WI38 (cell line): ENCODE data around the gene AKR1C1.
"Not testable (repeated sequence)": the region's sequence is repeated elsewhere in the genome, so short reads cannot be mapped to it uniquely, and the experiment has no call there.

Source experiments
- H3K4me3 ChIP-seq: 2 replicates; pipeline ENCODE4 v1.5.1; 2011; ENCODE audit warnings: low read depth, mild to moderate bottlenecking, control low read depth, low read length
- CTCF ChIP-seq: IDR thresholded peaks from 2 replicates; pipeline ENCODE4 v1.5.1; 2012; ENCODE audit warnings: low read depth, mild to moderate bottlenecking, control low read depth, low read length

Gene AKR1C1

GRCh38 chr10:5002013-5002727 lies 39.0 kb downstream of the AKR1C1 start:
- no peak for TF ChIP-seq CTCF
- H3K4me3 ChIP-seq, result no peak overlapping the region

GRCh38 chr10:5003127-5004029 lies 40.2 kb downstream of the AKR1C1 start, which contains the start of gene AKR1C2:
AKR1C2 (minus strand) TSS chr10:5003857; CDS start chr10:5003835, 22 bp downstream.
- H3K4me3 ChIP-seq, result not testable (repeated sequence)

GRCh38 chr10:5004030-5004385 lies 40.8 kb downstream of the AKR1C1 start:
- not testable (repeated sequence) for H3K4me3 ChIP-seq

- not testable (repeated sequence) for H3K4me3 ChIP-seq
Measured at GRCh38 chr10:5004501-5004900, 41.3 kb downstream of the AKR1C1 start.

GRCh38 chr10:5008857-5009548 lies 45.8 kb downstream of the AKR1C1 start:
- H3K4me3 ChIP-seq, result not testable (repeated sequence)

GRCh38 chr10:5010043-5010442 lies 46.8 kb downstream of the AKR1C1 start:
- not testable (repeated sequence) for H3K4me3 ChIP-seq

- H3K4me3 ChIP-seq, result not testable (repeated sequence)
Measured at GRCh38 chr10:5011392-5011791, 48.2 kb downstream of the AKR1C1 start.

- TF ChIP-seq CTCF, result no peak
- no peak overlapping the region for H3K4me3 ChIP-seq
Measured at GRCh38 chr10:5012595-5012994, 49.4 kb downstream of the AKR1C1 start.

GRCh38 chr10:5013385-5013784 lies 50.2 kb downstream of the AKR1C1 start:
- TF ChIP-seq CTCF, result no peak

GRCh38 chr10:5014200-5014910 lies 51.1 kb downstream of the AKR1C1 start:
- not testable (repeated sequence) for H3K4me3 ChIP-seq

More at GRCh38 chr10:5013385-5013784, 50.2 kb downstream of the AKR1C1 start:
- H3K4me3 ChIP-seq, result no peak overlapping the region

GRCh38 chr10:5014936-5015335 lies 51.7 kb downstream of the AKR1C1 start:
- H3K4me3 ChIP-seq, result no peak overlapping the region

More at GRCh38 chr10:5014936-5015335, 51.7 kb downstream of the AKR1C1 start:
- TF ChIP-seq CTCF, result no peak
